Mucosa of descending colon (tissue), 3 donors: Measurements from ENCODE around the gene HOOK1. TPM values are rescaled to one million over a fixed set of nuclear protein-coding genes. Genes with fewer than 3 reads are reported as not detected.

ENCODE experiments used
- ATAC-seq: fragments of 200-7000 bp; cut with Tn5 transposase; one replicate; pipeline ENCODE4 v1.9.1; 2020; ENCODE audit warnings: mild to moderate bottlenecking, moderate library complexity
- DNase-seq, 3 donors: peaks; one replicate each; pipeline ENCODE4 v3.0.0-alpha.2; 2020
- H3K36me3 ChIP-seq: fragments of 200-600 bp; one replicate; pipeline ENCODE4 v1.8.0; 2021; ENCODE audit warnings: low read depth, mild to moderate bottlenecking
- H3K4me1 ChIP-seq: fragments of 200-600 bp; one replicate; pipeline ENCODE4 v1.8.0; 2021; ENCODE audit warnings: low read depth, mild to moderate bottlenecking
- H3K4me3 ChIP-seq: fragments of 200-600 bp; one replicate; pipeline ENCODE4 v1.8.0; 2021; ENCODE audit warnings: mild to moderate bottlenecking
- H3K9me3 ChIP-seq: fragments of 200-600 bp; one replicate; pipeline ENCODE4 v1.8.0; 2021; ENCODE audit warnings: mild to moderate bottlenecking
- CTCF ChIP-seq: fragments of 200-600 bp; IDR thresholded peaks from one replicate; pipeline ENCODE4 v1.8.0; 2022; ENCODE audit warnings: antibody characterized with exemption, mild to moderate bottlenecking
- intact Hi-C, 2 donors: fragments of 100-400 bp; cut with DNase I in 1 of 2; cut with micrococcal nuclease in 1 of 2; formaldehyde crosslinking; loops; one replicate each; pipeline versions ENCODE4 v1.11.0 to v1.11.1; 2022; cut with DNase I, micrococcal nuclease
- total RNA-seq, 3 donors: library from RNA; stranded (reverse); fragmentation: NEBNext Ultra II Directional in 2 of 3; extraction: Animal tissue kit (Norgen Biotek cat#: 25700) in 2 of 3; gene quantifications; one replicate each; pipeline versions ENCODE4 v1.2.1 to v1.2.4, GENCODE V29; 2021 to 2023
- donor health status: DM: no; HTN: no; CAD: no; lungs with moderate emphysema.
- donor health status: DM: no; HTN: no; CAD: no.
- donor health status: DM: no; HTN: yes; CAD: no.

The HOOK1 gene
- total RNA-seq, 3 donors from 2014 or later, result 26.9 to 58.6 (median 55.9) TPM

- TF ChIP-seq CTCF, result no peak
- Histone ChIP-seq H3K4me1 (peaks cover 7% of the 10 kb centered on the region), H3K4me3 (no peak overlapping the region), H3K36me3 (no peaks in the 10 kb centered on the region), H3K9me3 (no peaks in the 10 kb centered on the region)
- intact Hi-C loops, result loop anchor here in 1 of 2 donors (2.0 kb wide), 1 partner anchor 67 kb away; no protein-coding TSS in a partner anchor
- peak; percentile 37 for ATAC-seq
- DNase-seq, result no peak
Observed at GRCh38 chr1:59879996-59880505, 65.3 kb downstream of the HOOK1 start.

DNA sequence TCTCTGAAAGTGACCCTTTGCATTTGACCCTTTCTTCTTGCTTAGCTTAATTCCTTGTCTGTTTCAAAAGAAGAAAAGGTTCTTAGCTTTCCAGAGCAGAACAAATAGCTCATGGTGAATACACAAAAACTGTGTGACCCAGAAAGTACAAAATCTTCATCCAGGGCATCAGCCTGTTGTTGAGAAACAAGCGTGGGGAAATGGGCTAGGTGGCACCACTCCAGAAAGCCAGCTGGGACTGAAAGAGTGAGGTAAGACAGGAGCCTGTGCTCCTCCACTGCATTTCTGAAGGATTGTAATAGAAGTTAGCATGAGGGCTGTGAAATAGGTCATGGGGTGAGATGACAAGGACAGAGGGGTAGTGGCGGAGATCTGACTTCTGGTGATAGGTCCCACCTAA, 66.0 kb downstream of the HOOK1 start:
- ATAC-seq (no peak), DNase-seq (no peak)
- Histone ChIP-seq H3K4me1 (peaks cover 7% of the 10 kb centered on the region), H3K36me3 (no peaks in the 10 kb centered on the region), H3K9me3 (no peaks in the 10 kb centered on the region), H3K4me3 (no peak overlapping the region)
- intact Hi-C loops, result no loop called here
- no peak for TF ChIP-seq CTCF

DNA sequence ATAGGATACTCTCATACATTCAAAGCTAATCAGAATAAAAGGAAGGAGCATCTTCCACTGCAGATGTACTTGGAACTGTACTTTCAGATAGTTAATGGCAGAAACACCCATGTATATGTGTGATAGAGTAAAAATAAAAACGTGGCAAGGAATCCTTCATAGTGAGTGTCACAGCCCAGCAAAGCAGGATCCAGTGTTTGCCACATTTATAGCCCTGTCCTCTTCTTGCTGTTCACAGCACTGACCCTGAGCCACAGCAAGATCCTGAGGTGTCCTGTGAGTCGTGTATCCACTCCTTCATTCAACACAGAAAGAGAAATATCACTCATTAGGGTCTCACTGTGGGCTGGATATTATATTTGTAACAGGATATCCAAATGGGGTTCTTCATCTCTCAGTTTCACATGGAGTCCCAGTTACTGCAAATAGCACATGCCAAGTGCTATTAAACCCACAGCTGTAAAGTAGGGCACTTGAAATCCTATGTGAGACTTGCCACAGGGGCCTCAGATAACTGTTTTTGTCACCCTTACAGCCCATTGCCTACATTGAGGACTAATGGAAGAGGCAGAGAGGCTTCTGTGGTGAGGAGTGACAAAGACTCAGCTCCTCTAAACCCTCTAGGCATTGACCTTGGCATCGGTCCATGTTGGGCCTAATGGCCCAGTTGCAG, 70.5 kb downstream of the HOOK1 start:
- no peak overlapping the region for H3K4me3 ChIP-seq
- intact Hi-C loops, result no loop called here
- peak; percentile 43 for ATAC-seq
- H3K9me3 ChIP-seq, result peaks cover 4% of the 10 kb centered on the region
- no peak for DNase-seq
- no peaks in the 10 kb centered on the region for H3K4me1 ChIP-seq
- no peak for TF ChIP-seq CTCF
- H3K36me3 ChIP-seq, result no peaks in the 10 kb centered on the region

GRCh38 chr1:59892841-59893811, 78.4 kb downstream of the HOOK1 start:
- intact Hi-C loops, result no loop called here
- peak; percentile 87 for ATAC-seq
- Histone ChIP-seq H3K4me1 (peaks cover 28% of the 10 kb centered on the region), H3K4me3 (no peak overlapping the region), H3K9me3 (peaks cover 4% of the 10 kb centered on the region), H3K36me3 (no peaks in the 10 kb centered on the region)
- peak in 1 of 3 donors; percentile 56 for DNase-seq
- no peak for TF ChIP-seq CTCF

DNA sequence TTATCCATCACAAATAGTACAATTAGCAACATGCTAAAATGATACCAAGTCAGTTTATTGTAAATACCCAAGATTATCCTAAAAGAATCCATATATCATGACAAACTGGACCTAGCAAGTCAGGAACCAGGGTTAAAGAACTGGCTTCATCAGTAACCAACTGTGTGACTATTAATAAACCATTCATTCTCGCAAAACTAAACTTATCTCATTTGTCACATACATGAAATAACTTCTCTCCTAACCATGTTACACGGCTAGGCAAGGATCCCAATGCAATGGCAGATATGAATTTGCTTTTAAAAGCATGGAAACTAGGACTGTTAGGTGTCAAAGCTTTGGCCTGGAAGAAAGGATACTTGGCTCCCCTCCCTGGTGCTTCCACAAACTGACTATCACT, 82.4 kb downstream of the HOOK1 start:
- no peaks in the 10 kb centered on the region for H3K9me3 ChIP-seq
- no peak for DNase-seq
- TF ChIP-seq CTCF, result no peak
- H3K4me3 ChIP-seq, result no peak overlapping the region
- no peaks in the 10 kb centered on the region for H3K36me3 ChIP-seq
- no peak for ATAC-seq
- H3K4me1 ChIP-seq, result peaks cover 17% of the 10 kb centered on the region
- intact Hi-C loops, result no loop called here
